PFSK-1 (cell line): ENCODE results near the gene NUFIP2.
A peak's percentile ranks its signal among the peaks of the same experiment; 100 is the strongest.

Experiments
- FOXP2 ChIP-seq: optimal IDR thresholded peaks from 2 replicates; pipeline ENCODE3; 2011; ENCODE audit warnings: borderline replicate concordance, control low read depth, inconsistent platforms; ENCODE audit not compliant: insufficient read depth; ENCODE audit errors: extremely low read length, extremely low read depth
- POLR2AphosphoS5 ChIP-seq: IDR thresholded peaks from 2 replicates; pipeline ENCODE4 v1.6.1; 2012; ENCODE audit warnings: low read depth, mild to moderate bottlenecking, control low read depth, low read length, moderate library complexity
- REST ChIP-seq, 2 experiments: IDR thresholded peaks; 2 replicates each; pipeline versions ENCODE4 v1.6.1 to v1.8.0; 2011 to 2012; ENCODE audit warnings: low read depth in 2 of 2, low read length in 2 of 2, control low read depth in 1 of 2, inconsistent platforms in 1 of 2, mild to moderate bottlenecking in 1 of 2, moderate library complexity in 1 of 2; ENCODE audit not compliant: insufficient read depth in 1 of 2
- SIN3A ChIP-seq: IDR thresholded peaks from 2 replicates; pipeline ENCODE4 v1.6.1; 2012; ENCODE audit warnings: mild to moderate bottlenecking, low read length, moderate library complexity, borderline replicate concordance; ENCODE audit not compliant: insufficient read depth
- TAF1 ChIP-seq: IDR thresholded peaks from 2 replicates; pipeline ENCODE4 v1.6.1; 2012; ENCODE audit warnings: low read length, control low read depth, borderline replicate concordance; ENCODE audit not compliant: insufficient read depth

NUFIP2 gene

GRCh38 chr17:29273924-29274323 is 20.0 kb downstream of the NUFIP2 start:
- TF ChIP-seq TAF1, result no peak
- TF ChIP-seq POLR2AphosphoS5, result no peak
- TF ChIP-seq FOXP2, result no peak

- no peak for TF ChIP-seq REST (IDR thresholded peaks at IDR 0.05; ENCODE audit: insufficient read depth in 1 of 2, low read depth in 2 of 2, low read length in 2 of 2)
- TF ChIP-seq SIN3A, result no peak
- TF ChIP-seq TAF1, result no peak
- TF ChIP-seq FOXP2, result no peak
- TF ChIP-seq POLR2AphosphoS5, result no peak
Observed at GRCh38 chr17:29263916-29264315, 30.0 kb downstream of the NUFIP2 start.

GRCh38 chr17:29257756-29258155 is 36.2 kb downstream of the NUFIP2 start:
- TF ChIP-seq FOXP2, result no peak
- no peak for TF ChIP-seq POLR2AphosphoS5
- TF ChIP-seq TAF1, result no peak
- TF ChIP-seq REST (IDR thresholded peaks at IDR 0.05; ENCODE audit: insufficient read depth in 1 of 2, low read depth in 2 of 2, low read length in 2 of 2), result no peak
- TF ChIP-seq SIN3A, result no peak

GRCh38 chr17:29256735-29257466 is 37.0 kb downstream of the NUFIP2 start:
- TF ChIP-seq REST (IDR thresholded peaks at IDR 0.05; ENCODE audit: insufficient read depth in 1 of 2, low read depth in 2 of 2, low read length in 2 of 2) (no peak), TAF1 (no peak), POLR2AphosphoS5 (peak; percentile 55)

- TF ChIP-seq TAF1 (no peak), REST (IDR thresholded peaks at IDR 0.05; ENCODE audit: insufficient read depth in 1 of 2, low read depth in 2 of 2, low read length in 2 of 2) (no peak), SIN3A (no peak), POLR2AphosphoS5 (no peak; the same call in 1 of the 2 replicates), FOXP2 (no peak)
Observed at GRCh38 chr17:29255926-29256522, 37.9 kb downstream of the NUFIP2 start.
